Fibroblast of lung (primary cell): ENCODE results near the gene LMNA. TPM values are rescaled to one million over a fixed set of nuclear protein-coding genes. Genes with fewer than 3 reads are reported as not detected.

Experiments
- DNase-seq, 2 donors: peaks; one replicate each; pipeline versions ENCODE4 v3.0.0 to v3.0.0-alpha.2; 2010; ENCODE audit warnings: low read depth in 2 of 2
- H2AFZ ChIP-seq: 2 replicates; pipeline ENCODE4 v1.5.1; 2012; ENCODE audit warnings: low read length, control low read depth, inconsistent platforms
- H3K27ac ChIP-seq: 2 replicates; pipeline ENCODE4 v1.5.1; 2011; ENCODE audit warnings: low read length, control low read depth; ENCODE audit not compliant: insufficient read depth
- H3K27me3 ChIP-seq: 2 replicates; pipeline ENCODE4 v1.5.1; 2011; ENCODE audit warnings: mild to moderate bottlenecking, low read length; ENCODE audit not compliant: control insufficient read depth, insufficient read depth
- H3K36me3 ChIP-seq: 2 replicates; pipeline ENCODE4 v1.5.1; 2011; ENCODE audit warnings: low read length; ENCODE audit not compliant: control insufficient read depth, insufficient read depth
- H3K4me1 ChIP-seq: 2 replicates; pipeline ENCODE4 v1.5.1; 2011; ENCODE audit warnings: low read length; ENCODE audit not compliant: control insufficient read depth, insufficient read depth; ENCODE audit errors: extremely low read depth
- H3K4me2 ChIP-seq: 2 replicates; pipeline ENCODE4 v1.5.1; 2011; ENCODE audit warnings: low read length, control low read depth; ENCODE audit not compliant: insufficient read depth; ENCODE audit errors: extremely low read depth
- H3K4me3 ChIP-seq, 4 experiments: fragments of 200-600 bp in 1 of 4; sonication (generic) in 1 of 4; replicated peaks in 1 of 4; 2 replicates each; pipeline ENCODE4 v1.5.1; 2011 to 2016; ENCODE audit warnings: low read length in 4 of 4, low read depth in 3 of 4, mild to moderate bottlenecking in 3 of 4, control low read depth in 2 of 4, inconsistent platforms in 1 of 4, mixed read lengths in 1 of 4; ENCODE audit not compliant: insufficient read depth in 1 of 4; ENCODE audit errors: control extremely low read depth in 1 of 4
- H3K79me2 ChIP-seq: 2 replicates; pipeline ENCODE4 v1.5.1; 2012; ENCODE audit warnings: mild to moderate bottlenecking, low read length, inconsistent platforms; ENCODE audit not compliant: control insufficient read depth, insufficient read depth
- H3K9ac ChIP-seq: 2 replicates; pipeline ENCODE4 v1.5.1; 2011; ENCODE audit warnings: mild to moderate bottlenecking, low read length, control low read depth; ENCODE audit not compliant: insufficient read depth
- H3K9me3 ChIP-seq: 2 replicates; pipeline ENCODE4 v1.5.1; 2012; ENCODE audit warnings: low read depth, low read length; ENCODE audit not compliant: control insufficient read depth, insufficient read depth
- H4K20me1 ChIP-seq: 2 replicates; pipeline ENCODE4 v1.5.1; 2011; ENCODE audit warnings: low read length; ENCODE audit not compliant: control insufficient read depth, insufficient read depth; ENCODE audit errors: extremely low read depth
- EZH2 ChIP-seq: IDR thresholded peaks from 2 replicates; pipeline ENCODE4 v1.5.1; 2012; ENCODE audit warnings: low read length, control low read depth, mild to moderate bottlenecking; ENCODE audit errors: missing control alignments
- polyA plus RNA-seq, 2 donors: library from polyadenylated mRNA; depleted of rRNA in 1 of 2; stranded (reverse) in 1 of 2; unstranded in 1 of 2; fragments of >200 nt; gene quantifications; 2 replicates each; pipeline ENCODE4 v1.2.1, GENCODE V29; 2011 to 2012; ENCODE audit warnings: missing spikeins in 1 of 2
- total RNA-seq: library from RNA; depleted of rRNA; stranded (reverse); fragments of >200 nt; gene quantifications from 2 replicates; pipeline ENCODE4 v1.2.1, GENCODE V29; 2014
- TF ChIP-seq, protein P1 (sequence below), 2 donors: IDR thresholded peaks in 1 of 2; conservative IDR thresholded peaks in 1 of 2; 1 replicate in 1 of 2; 2 replicates in 1 of 2; pipeline ENCODE4 v1.5.1; 2011 to 2012; ENCODE audit warnings: low read length in 2 of 2, control low read depth in 1 of 2, inconsistent platforms in 1 of 2, low read depth in 1 of 2, mild to moderate bottlenecking in 1 of 2

The LMNA gene
- total and polyA plus RNA-seq, 2 donors (not counting 1 experiment from before 2014, with no cell fraction given): 613 to 1,150 TPM

DNA sequence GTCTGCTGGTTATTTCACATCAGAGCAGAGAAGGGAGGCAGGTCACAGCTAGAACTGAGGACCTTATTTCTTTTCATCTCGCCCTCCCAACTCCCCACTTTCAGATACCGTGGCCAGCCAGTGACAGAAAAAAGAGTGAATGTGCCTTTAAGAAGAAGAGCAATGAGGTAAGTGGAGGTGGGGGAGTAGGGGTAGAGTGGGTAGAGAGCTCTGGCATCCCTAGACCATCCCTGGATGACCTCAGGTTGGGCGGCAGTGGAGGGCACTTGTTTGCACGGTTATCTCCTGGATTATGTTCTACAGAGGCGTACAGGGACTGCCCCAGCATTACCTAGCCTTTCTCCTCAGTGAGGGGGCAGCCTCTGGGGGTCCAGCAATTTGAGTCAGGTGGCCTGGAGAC is 43.5 kb downstream of the LMNA start:
- no peak for DNase-seq
- Histone ChIP-seq H3K4me2 (no peak overlapping the region), H2AFZ (no peak overlapping the region), H3K9me3 (no peaks in the 10 kb centered on the region), H3K27me3 (no peaks in the 10 kb centered on the region), H4K20me1 (no peaks in the 10 kb centered on the region), H3K36me3 (no peaks in the 10 kb centered on the region), H3K27ac (no peak overlapping the region), H3K9ac (no peak overlapping the region), H3K79me2 (no peaks in the 10 kb centered on the region), H3K4me1 (no peaks in the 10 kb centered on the region), H3K4me3 (no peak overlapping the region)
- no peak for TF ChIP-seq EZH2
- TF ChIP-seq, protein P1, sequence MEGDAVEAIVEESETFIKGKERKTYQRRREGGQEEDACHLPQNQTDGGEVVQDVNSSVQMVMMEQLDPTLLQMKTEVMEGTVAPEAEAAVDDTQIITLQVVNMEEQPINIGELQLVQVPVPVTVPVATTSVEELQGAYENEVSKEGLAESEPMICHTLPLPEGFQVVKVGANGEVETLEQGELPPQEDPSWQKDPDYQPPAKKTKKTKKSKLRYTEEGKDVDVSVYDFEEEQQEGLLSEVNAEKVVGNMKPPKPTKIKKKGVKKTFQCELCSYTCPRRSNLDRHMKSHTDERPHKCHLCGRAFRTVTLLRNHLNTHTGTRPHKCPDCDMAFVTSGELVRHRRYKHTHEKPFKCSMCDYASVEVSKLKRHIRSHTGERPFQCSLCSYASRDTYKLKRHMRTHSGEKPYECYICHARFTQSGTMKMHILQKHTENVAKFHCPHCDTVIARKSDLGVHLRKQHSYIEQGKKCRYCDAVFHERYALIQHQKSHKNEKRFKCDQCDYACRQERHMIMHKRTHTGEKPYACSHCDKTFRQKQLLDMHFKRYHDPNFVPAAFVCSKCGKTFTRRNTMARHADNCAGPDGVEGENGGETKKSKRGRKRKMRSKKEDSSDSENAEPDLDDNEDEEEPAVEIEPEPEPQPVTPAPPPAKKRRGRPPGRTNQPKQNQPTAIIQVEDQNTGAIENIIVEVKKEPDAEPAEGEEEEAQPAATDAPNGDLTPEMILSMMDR (conservative IDR thresholded peaks at IDR 0.05 in 1 of 2, IDR thresholded peaks at IDR 0.05 in 1 of 2; ENCODE audit: low read depth in 1 of 2, low read length in 2 of 2): no peak

DNA sequence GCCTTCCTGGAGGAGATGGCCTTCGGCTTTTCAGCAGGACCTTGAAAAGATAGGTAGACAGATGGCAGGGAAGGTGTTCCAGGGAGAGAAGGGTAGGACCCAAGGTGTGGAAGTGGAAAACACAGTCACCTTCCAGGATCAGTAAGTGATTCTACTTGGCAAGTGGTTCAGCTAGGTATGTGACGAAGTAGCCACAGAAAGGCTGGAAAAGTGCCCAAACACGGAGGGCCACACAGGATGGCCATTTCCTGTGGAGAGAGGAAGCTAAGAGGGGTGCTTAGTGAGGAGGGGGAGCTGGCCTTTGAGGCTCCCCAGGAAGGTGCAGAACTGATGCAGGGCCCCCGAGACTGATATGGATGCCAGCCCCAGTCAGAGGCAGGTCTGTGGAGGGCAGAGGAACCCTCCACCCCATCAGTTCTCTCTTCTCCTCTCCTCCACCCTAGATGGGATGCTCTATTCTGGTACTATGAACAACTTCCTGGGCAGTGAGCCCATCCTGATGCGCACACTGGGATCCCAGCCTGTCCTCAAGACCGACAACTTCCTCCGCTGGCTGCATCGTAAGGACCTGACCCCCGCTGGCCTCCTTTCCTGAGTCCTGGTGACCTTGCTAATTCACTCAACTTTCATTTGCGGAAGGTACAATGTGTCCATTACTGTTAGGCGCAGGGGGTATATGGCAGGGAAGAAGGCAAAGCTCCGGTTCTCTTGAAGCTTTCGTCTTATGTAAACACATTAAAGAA is 45.7 kb downstream of the LMNA start:
- Histone ChIP-seq H3K4me1 (no peaks in the 10 kb centered on the region), H3K27me3 (no peaks in the 10 kb centered on the region), H3K4me2 (peak overlapping the region; percentile 62), H3K27ac (no peak overlapping the region), H4K20me1 (no peaks in the 10 kb centered on the region), H3K9me3 (no peaks in the 10 kb centered on the region), H2AFZ (peak overlapping the region; percentile 82), H3K9ac (no peak overlapping the region), H3K79me2 (no peaks in the 10 kb centered on the region), H3K4me3 (peak overlapping the region in 2 of 4 experiments; percentile 30 to 31), H3K36me3 (no peaks in the 10 kb centered on the region)
- peak in 1 of 2 donors; percentile 20 for DNase-seq
- TF ChIP-seq EZH2: no peak
- TF ChIP-seq, protein P1 (conservative IDR thresholded peaks at IDR 0.05 in 1 of 2, IDR thresholded peaks at IDR 0.05 in 1 of 2; ENCODE audit: low read depth in 1 of 2, low read length in 2 of 2): no peak

DNA sequence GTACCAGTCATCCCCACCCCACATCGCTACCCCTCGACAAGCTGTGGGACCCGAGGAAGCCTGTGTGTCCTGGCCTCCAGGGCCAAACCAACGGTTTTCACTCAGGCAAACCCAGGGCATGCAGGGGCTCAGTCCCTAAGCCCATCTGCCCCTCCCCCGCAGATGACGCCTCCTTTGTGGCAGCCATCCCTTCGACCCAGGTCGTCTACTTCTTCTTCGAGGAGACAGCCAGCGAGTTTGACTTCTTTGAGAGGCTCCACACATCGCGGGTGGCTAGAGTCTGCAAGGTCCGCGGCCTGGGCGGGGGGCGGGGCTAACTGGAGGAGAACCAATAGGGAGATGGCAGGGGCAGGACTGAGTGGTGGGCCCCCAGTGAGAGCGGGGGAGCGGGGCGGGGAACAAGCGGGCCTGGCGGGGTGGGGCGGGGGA is 46.2 kb downstream of the LMNA start:
- Histone ChIP-seq H3K27me3 (no peaks in the 10 kb centered on the region), H3K79me2 (no peaks in the 10 kb centered on the region), H3K27ac (no peak overlapping the region), H2AFZ (peak overlapping the region; percentile 82), H3K4me2 (peak overlapping the region; percentile 62), H4K20me1 (no peaks in the 10 kb centered on the region), H3K9me3 (no peaks in the 10 kb centered on the region), H3K4me1 (no peaks in the 10 kb centered on the region), H3K4me3 (peak overlapping the region in 3 of 4 experiments; percentile 1 to 31 (median 30)), H3K9ac (no peak overlapping the region), H3K36me3 (no peaks in the 10 kb centered on the region)
- no peak for TF ChIP-seq EZH2
- TF ChIP-seq, protein P1 (conservative IDR thresholded peaks at IDR 0.05 in 1 of 2, IDR thresholded peaks at IDR 0.05 in 1 of 2; ENCODE audit: low read depth in 1 of 2, low read length in 2 of 2): no peak
- DNase-seq: peak; percentile 65 to 76
